ENCODE results near the gene DDX21. TPM values are rescaled to one million over a fixed set of nuclear protein-coding genes. Genes with fewer than 3 reads are reported as not detected.
A peak's percentile ranks its signal among the peaks of the same experiment; 100 is the strongest.

The DDX21 gene
- total and polyA plus RNA-seq, 9 of the 15 experiments (the other 6 are each of a cell fraction or from before 2014, with no cell fraction given) = 143 to 365 (median 281) TPM

GRCh38 chr10:68988530-68989316, 32.8 kb downstream of the DDX21 start, which contains the start of gene KIFBP (continued):
- TF ChIP-seq, protein P1, sequence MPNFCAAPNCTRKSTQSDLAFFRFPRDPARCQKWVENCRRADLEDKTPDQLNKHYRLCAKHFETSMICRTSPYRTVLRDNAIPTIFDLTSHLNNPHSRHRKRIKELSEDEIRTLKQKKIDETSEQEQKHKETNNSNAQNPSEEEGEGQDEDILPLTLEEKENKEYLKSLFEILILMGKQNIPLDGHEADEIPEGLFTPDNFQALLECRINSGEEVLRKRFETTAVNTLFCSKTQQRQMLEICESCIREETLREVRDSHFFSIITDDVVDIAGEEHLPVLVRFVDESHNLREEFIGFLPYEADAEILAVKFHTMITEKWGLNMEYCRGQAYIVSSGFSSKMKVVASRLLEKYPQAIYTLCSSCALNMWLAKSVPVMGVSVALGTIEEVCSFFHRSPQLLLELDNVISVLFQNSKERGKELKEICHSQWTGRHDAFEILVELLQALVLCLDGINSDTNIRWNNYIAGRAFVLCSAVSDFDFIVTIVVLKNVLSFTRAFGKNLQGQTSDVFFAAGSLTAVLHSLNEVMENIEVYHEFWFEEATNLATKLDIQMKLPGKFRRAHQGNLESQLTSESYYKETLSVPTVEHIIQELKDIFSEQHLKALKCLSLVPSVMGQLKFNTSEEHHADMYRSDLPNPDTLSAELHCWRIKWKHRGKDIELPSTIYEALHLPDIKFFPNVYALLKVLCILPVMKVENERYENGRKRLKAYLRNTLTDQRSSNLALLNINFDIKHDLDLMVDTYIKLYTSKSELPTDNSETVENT (CRISPR knock-in tag; IDR thresholded peaks at IDR 0.05) = peak; percentile 87
- TF ChIP-seq ZNF316 (IDR thresholded peaks at IDR 0.05) (no peak), ZFPM2 (CRISPR knock-in tag; IDR thresholded peaks at IDR 0.05) (no peak), ZNF589 (CRISPR knock-in tag; IDR thresholded peaks at IDR 0.05; ENCODE audit: low read depth) (0 out of 2 replicates have a peak, but pooled peaks have one; percentile 45), CHCHD3 (CRISPR knock-in tag; IDR thresholded peaks at IDR 0.05) (peak; percentile 66), KLF6 (CRISPR knock-in tag; IDR thresholded peaks at IDR 0.05; ENCODE audit: borderline replicate concordance) (peak; percentile 89), ZNF12 (CRISPR knock-in tag; IDR thresholded peaks at IDR 0.05) (no peak), E2F8 (IDR thresholded peaks at IDR 0.05; ENCODE audit: low read depth, partially characterized antibody) (peak; percentile 87), HDAC2 (IDR thresholded peaks at IDR 0.05) (peak; percentile 91; the same call in 1 of the 2 replicates), MXI1 (IDR thresholded peaks at IDR 0.05; ENCODE audit: low read depth, low read length) (peak; percentile 94), GTF2E2 (tag; IDR thresholded peaks at IDR 0.05) (peak; percentile 61; the same call in 1 of the 2 replicates), PML (IDR thresholded peaks at IDR 0.05; ENCODE audit: low read length) (peak; percentile 84), CBX8 (IDR thresholded peaks at IDR 0.05; ENCODE audit: borderline replicate concordance, extremely low read depth, low read depth, low read length, poor library complexity, severe bottlenecking) (no peak)
- TF ChIP-seq, protein P2, sequence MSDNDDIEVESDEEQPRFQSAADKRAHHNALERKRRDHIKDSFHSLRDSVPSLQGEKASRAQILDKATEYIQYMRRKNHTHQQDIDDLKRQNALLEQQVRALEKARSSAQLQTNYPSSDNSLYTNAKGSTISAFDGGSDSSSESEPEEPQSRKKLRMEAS (CRISPR knock-in tag; IDR thresholded peaks at IDR 0.05) = peak; percentile 52
- TF ChIP-seq, protein P3, sequence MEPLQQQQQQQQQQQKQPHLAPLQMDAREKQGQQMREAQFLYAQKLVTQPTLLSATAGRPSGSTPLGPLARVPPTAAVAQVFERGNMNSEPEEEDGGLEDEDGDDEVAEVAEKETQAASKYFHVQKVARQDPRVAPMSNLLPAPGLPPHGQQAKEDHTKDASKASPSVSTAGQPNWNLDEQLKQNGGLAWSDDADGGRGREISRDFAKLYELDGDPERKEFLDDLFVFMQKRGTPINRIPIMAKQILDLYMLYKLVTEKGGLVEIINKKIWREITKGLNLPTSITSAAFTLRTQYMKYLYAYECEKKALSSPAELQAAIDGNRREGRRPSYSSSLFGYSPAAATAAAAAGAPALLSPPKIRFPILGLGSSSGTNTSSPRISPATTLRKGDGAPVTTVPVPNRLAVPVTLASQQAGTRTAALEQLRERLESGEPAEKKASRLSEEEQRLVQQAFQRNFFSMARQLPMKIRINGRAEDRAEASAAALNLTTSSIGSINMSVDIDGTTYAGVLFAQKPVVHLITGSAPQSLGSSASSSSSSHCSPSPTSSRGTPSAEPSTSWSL (CRISPR knock-in tag; IDR thresholded peaks at IDR 0.05; ENCODE audit: borderline replicate concordance) = 0 out of 2 replicates have a peak, but pooled peaks have one; percentile 82
- TF ChIP-seq, protein P4, sequence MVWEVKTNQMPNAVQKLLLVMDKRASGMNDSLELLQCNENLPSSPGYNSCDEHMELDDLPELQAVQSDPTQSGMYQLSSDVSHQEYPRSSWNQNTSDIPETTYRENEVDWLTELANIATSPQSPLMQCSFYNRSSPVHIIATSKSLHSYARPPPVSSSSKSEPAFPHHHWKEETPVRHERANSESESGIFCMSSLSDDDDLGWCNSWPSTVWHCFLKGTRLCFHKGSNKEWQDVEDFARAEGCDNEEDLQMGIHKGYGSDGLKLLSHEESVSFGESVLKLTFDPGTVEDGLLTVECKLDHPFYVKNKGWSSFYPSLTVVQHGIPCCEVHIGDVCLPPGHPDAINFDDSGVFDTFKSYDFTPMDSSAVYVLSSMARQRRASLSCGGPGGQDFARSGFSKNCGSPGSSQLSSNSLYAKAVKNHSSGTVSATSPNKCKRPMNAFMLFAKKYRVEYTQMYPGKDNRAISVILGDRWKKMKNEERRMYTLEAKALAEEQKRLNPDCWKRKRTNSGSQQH (CRISPR knock-in tag; IDR thresholded peaks at IDR 0.05) = 0 out of 2 replicates have a peak, but pooled peaks have one; percentile 78
- TF ChIP-seq, protein P5, sequence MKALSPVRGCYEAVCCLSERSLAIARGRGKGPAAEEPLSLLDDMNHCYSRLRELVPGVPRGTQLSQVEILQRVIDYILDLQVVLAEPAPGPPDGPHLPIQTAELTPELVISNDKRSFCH (CRISPR knock-in tag; IDR thresholded peaks at IDR 0.05) = no peak
- TF ChIP-seq, protein P5 (tag; IDR thresholded peaks at IDR 0.05) = peak; percentile 68; the same call in 1 of the 2 replicates

Measured in K562 (cell line).